NCI-H226 (cell line): ENCODE measurements around the gene CPN1.

ENCODE experiments used
- DNase-seq: peaks from one replicate; pipeline ENCODE4 v3.0.0-alpha.2; 2015

The CPN1 gene

DNA sequence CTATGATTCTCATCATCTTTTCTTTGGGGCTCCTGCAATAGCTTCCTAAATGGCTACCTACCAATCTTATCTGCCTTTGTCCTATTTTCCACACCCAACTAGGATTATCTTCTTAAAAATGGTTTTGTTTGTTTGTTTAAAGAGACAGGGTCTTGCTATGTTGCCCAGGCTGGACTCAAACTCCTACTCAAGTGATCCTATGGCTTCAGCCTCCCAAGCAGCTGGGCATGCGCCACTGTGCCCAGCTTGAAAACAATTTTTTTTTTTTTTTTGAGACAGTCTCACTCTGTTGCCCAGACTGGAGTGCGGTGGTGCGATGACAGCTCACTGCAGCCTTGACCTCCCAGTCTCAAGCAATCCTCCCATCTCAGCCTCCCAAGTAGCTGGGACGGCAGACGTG lies 86.9 kb downstream of the CPN1 start:
- DNase-seq = no peak

DNA sequence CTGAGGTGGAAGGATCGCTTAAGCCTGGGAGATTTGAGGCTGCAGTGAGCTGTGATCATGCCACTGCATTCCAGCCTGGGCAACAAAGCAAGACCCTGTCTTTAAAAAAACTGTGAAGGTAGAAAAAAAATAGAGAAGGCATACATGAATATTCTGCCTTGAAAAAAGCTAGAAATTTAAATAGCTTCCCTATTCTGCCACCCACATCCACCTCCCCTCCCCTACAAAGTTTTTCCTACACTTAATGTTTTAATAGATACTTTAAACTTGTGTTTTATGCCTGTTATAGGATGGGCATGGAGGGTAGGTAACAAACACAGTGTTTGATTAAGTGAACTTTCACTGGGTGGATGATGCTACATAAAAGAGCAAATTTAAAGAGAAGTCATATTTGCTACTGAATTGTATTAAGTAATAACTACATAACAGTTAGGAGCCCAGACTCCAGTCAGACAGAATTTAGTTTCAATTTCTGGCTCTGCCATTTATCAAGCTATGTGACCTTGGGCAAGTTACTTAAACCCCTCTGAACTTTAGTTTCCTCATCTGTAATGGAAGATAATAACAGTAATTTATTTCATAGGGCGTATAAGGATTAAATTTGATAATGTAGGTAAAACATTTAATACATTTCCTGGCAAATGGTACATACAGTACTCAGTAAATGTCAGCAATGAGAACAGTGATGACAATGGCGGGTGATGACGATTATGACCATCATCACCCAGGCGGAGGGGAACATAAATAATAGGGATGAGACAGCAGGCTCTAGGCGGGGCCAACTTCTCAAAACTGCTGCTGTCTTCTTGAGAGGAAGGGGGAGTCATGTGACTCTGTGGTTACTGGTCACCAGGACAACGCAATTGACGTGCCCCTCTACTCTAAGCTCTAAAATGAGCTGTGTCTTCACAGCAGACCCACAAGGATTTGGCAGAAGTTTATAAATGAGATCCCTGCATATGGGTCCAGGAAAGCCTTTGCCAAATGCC lies 87.7 kb downstream of the CPN1 start:
- no peak for DNase-seq
